NCI-H748 treated with DMSO at 0.1 percent for 48 hours (cell line): ENCODE measurements around the gene RAB12.
"Not testable (repeated sequence)": the region's sequence is repeated elsewhere in the genome, so short reads cannot be mapped to it uniquely, and the experiment has no call there.

Experiments used
- DNase-seq: peaks from one replicate; lab custom pipeline; 2025; lab: John Stamatoyannopoulos, UW

The RAB12 gene

DNA sequence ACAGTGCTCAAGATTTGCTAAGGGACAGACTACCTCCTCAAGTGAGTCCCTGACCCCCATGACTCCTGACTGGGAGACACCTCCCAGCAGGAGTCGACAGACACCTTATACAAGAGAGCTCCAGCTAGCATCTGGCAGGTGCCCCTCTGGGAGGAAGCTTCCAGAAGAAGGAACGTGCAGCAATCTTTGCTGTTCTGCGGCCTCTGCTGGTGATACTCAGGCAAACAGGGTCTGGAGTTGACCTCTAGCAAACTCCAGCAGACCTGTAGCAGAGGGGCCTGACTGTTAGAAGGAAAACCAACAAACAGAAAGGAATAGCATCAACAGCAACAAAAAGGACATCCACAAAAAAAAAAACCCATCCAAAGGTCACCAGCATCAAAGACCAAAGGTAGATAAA lies 38.1 kb downstream of the RAB12 start:
- not testable (repeated sequence) for DNase-seq

DNA sequence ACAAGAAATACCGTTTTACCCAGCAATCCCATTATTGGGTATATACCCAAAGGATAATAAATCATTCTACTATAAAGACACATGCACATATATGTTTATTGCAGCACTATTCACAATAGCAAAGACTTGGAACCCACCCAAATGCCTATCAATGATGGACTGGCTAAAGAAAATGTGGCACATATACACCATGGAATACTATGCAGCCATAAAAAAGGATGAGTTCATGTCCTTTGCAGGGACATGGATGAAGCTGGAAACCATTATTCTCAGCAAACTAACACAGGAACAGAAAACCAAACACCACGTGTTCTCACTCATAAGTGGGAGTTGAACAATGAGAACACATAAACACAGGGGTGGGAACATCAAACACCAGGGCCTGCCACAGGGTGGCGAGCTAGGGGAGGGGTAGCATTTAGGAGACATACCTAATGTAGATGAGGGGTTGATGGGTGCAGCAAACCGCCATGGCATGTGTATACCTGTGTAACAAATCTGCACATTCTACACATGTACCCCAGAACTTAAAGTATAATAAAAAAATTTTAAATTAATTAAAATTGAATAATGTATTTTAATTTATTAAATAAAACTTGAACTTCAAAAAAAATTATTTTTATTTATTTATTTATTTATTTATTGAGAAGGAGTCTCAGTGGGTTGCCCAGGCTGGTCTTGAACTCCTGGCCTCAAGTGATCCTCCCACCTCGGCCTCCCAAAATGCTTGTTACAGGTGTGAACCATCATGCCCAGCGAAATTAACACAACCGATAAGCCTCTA lies 42.4 kb downstream of the RAB12 start:
- DNase-seq = not testable (repeated sequence)

DNA sequence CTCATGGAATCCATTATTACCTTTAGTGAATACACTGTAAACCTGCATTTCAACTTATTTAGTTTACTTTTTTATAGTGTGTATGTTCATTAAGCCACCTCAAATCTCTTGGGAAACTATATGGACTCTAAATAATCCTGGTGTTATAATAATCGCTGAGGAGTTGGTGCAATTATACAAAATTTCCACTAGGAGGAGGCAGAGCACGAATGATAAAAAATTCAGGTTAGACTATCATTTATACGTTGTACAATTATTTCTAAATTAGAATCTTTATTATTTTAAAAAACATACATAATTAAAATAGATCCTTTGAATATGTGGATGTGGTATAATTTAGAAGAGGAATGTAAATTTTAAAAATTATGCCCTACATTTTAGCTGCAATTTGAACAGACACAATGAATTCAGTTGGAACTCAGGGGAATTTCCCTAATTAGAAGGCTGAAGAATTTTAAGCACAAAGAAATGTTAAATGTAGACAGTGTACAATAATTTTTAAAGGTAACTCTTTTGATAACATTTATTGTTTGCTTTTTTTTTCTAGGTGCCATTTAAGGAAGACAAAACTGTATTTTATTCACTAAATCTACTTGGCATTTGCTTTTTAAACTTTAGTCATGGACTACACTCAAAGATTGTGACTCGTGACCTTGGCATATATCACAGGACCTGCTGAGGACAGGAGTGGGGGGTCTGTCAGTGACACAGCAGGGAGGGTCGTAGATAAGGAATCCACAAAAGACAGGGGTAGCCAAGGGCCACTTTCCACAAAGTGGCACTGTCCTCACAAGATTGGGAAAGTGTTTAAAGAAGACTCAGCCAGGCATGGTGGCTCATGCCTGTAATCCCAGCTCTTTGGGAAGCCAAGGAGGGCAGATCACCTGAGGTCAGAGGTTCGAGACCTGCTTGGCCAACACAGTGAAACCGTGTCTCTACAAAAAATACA lies 45.5 kb downstream of the RAB12 start:
- peak; percentile 54 for DNase-seq

DNA sequence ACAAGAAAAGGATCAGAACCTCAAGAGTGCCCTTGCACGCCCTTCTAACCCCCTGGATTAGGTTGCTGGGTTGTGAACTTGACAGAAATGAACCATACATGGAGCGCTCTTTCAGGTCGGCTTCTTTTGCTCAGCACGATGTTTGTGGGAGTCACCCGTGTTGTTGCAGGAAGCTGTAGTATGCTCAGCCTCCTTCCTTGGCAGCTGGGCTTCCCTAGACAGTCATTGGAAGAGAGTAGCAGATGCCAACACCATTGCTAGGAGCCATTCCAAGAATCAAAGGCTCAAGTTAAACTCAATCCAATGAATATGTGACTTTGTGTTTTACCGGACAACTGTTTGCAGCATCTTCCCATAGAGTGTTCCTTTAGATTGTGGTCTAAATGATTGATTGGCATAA lies 47.0 kb downstream of the RAB12 start:
- no peak for DNase-seq

DNA sequence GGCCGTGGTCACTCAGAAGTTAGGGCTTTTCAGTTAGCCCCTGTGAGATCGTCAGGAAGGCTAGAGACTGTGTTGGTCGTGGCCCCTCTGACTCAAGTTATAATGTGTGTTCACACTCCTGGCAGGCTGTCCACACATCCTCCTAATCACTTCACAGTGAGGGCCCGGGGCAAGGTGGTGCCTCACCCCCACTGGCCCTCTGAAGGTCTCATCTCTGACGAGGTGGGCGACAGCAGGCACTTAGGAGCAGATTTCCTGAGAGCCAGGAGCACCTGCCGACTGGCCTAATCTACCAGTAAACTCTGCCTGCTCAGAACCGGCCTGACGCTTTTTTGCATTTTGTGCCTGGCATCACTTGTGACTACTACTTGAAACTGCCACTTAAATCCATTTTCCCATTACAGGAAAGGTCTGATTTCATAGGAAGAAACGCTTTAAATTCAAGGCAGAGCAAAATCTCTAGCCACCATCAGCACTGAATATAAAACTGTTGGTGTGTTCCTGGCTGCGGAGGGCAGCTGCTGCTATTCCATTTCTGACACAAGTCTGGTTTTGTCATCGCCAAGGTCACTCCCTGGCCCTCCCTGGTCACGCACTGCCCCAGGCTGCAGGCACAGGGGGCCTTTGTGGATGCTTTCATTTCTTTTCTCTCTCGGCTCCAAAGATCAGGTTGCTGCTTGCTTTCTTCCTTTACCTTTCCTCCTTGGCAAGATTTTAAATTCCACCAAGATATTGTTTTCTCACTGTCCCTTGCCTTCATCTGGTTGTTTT lies 48.0 kb downstream of the RAB12 start:
- DNase-seq = no peak

DNA sequence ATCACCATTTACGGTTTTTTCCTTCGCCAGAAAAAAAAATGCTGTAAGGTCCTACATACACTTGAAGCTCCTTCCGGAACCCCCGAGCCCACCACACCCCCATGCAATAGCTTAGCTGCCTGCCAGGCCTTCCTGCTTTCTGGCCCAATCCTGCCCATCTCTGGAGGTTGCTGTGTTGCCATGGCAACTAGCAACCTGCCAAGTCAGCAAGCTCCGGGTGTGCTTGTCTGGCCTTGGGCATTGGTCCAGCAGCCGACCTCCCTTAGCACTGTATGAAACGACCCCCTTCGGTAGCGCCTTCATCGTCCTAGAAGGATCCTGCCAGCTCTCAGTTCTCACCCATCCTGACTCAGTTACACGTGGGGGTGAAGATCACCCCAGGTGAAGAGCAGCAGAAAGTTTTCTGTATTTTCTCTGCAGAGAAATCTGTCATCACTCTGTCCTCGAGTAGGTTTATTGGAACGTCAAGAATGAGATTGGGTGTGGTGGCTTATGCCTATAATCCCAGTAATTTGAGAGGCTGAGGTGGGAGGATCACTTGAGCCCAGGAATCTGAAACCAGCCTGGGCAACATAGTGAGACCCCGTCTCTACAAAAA lies 48.7 kb downstream of the RAB12 start:
- DNase-seq = no peak

DNA sequence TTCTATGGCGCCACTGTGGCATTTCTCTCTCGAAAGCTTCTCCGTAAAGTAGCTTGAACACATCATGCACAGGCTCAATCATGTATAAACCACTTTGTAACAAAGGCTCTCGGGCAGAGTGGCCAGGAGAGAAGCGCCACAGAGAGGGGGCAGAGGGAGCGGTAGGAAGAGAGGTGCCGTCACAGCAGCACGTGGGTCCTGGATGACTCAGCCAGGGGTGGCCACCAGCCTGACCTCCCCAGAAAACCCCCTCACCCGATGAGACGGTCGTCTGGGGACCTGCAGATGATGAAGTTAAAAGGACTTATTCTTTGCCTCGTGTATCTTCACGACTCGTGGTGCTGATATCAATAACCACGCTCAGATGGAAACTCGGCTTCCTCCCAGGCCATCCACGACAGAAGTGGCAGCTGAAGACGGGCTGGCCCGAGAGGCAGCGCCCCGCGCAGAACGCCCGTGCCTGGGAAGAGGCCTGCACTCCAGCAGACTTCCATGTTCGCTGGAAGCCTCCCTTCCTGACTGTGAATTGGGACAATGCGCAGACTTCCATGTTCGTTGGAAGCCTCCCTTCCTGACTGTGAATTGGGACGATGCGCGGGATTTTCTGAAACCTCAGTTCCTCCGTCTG lies 49.7 kb downstream of the RAB12 start:
- no peak for DNase-seq

DNA sequence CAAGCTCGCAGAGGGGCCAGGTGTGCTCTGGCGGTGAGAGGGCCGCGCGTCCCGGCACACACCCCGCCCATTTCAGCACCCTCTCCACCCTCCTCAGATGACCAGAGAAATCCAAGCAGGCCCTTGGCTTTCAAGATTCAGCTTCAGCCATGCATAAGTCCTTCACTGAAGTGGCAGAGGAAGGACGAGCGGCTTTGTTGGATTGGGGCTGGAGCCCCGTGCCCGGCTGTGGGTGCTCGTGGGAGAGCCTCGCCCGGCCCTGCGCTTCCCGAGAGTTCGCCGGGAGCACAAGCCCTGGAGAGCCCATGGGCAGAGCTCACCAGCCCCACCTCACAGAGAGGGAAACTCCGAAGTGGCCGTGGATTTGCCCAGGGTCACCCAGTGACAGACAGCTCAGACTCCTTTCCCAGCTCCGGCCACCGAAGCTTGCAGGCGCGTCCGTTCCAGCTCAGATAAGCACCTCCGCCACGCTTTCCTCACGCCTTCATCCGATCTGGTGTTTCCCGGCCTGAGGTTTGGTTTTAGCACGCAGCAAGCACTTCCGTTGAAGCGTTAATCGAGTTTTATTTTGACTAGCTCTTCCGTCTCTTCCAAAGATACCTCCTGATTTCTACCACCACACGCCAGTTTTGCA lies 50.5 kb downstream of the RAB12 start:
- no peak for DNase-seq

DNA sequence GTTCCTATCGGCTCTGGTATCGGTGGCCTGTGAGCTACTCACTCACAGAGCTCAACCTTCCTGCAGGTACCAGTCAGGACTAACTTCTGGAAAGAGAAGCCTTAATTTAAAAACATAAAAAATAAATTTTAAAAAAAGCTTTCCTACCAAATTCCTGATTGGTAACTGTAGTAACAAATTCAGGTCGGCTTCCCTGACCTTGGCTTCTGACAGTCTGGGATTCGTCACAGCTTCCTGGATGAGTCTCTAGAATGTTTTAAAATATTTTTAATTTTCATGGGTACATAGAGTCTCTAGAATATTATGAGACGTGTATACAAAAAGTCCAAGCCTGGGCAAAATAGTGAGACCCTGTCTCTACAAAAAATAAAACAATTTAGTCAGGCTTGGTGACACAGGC lies 51.1 kb downstream of the RAB12 start:
- DNase-seq = no peak

DNA sequence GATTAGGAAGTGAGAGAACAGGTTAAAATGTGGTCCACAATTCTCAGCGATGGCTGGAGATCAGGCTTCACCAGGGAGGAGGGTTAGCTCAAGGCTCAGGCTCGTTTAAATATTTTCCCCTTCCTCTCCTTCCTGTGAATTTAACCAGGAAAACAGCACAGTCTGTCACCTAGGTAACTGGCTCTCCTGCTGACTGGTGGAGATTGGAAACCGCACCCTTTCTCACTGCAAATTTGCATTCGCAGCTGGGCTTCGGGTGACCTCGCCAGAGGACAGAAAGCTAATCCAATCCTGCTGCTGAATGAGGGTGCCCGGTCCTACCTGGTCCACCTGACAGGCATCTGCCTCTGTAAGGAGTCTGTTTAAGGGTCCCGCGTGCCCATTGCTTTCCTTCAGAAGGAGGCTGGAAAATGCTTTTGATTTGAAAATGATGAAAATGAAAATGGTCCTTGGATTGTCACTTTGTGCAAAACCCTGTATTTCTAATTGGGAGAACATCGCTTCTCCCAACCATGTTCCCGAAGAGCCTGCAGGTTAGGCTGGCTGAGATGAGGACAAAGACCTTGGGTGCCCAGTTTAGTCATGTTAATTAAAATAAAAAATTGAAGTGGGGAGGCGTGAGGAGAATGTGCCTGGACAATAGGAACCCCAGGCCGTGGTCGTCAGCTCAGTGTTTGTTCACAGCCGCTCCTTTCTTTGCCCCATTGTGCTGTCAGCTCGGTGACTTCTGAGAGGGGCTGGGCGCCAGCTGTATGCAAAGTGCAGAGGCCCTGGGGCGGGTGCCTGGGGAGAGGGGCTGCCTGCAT lies 52.7 kb downstream of the RAB12 start:
- DNase-seq = peak; percentile 98

DNA sequence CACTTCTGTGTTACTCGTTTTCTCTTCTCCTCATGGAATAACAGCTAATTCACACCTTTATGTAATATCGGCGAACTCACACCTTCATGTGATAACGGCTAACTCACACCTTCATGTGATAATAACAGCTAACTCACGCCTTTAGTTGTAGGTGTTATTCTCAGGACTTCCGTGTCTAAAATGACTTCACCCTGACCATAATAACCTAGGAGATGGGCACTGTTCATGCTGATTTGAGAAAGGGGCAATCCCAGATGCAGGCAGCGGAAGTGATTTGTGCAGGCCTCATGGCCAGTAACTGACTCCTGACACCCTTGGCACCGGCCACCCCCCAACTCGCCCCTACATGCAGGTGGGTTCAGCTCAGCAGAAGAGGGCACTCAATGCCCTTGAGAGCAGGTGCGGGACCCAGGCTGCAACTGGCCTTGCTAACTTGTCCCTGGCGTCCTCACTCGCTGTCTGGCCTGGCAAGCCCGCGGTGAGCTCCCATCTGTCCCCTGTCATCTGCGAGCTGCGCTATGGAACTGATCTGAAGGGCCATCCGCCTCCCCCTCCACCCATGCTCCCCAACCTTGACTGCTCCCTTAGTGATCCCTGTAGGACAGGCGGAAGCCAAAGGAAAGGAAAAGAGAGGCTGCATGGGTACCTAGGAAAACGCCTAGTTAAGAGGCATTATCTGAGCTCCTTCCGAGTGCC lies 53.5 kb downstream of the RAB12 start:
- peak; percentile 90 for DNase-seq

DNA sequence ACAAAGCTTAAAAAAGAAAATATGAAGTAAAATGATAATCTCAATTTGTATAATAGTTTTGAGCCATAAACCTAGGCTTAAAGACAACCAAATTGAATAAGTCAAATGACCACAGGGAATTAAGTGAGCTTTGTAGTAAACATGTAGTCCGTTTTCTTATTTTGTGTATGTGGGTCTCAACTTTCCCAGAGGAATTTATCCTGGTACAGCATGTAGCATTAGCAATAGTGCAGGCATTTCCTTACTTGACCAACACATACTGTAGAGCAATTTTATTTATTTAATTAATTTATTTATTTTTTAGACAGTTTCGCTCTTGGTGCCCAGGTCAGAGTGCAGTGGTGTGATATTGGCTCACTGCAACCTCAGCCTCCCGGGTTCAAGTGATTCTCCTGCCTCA lies 58.6 kb downstream of the RAB12 start:
- DNase-seq = no peak

DNA sequence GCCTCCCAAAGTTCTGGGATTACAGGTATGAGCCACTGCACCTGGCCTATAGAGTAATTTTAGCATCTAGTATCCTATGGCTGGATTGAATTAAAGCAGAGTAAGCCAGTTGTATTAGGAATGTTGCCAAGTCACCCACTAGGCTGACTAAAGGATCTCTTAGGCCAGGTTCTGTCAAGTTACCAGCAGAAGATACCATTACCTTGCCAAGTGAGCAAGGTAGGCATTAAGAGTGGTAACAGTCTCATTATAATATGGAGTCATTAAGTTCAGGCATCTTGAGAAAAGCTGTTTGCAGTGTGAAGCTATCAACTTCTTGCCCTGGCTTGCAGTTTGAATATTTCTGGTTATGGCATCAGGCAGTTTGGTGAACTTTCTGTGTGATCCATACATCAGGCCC lies 59.1 kb downstream of the RAB12 start:
- DNase-seq = no peak

DNA sequence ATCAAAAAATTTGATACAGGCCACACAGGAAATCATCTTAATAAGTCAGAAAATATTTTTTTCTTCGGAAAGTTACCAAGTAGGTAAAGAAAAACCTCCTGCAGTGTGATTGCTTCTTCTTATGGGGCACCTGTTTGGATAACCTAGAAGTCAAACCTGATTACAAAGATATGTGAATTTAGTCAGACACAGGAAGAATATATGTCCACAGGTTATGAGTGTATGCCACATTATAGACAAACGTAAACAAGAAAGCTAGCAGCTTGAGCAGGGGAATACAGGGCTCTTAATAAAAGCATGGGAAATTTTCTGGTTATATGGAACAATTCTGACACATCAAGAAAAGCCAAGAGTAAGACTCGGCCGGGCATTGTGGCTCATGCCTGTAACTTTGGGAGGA lies 60.3 kb downstream of the RAB12 start:
- no peak for DNase-seq

DNA sequence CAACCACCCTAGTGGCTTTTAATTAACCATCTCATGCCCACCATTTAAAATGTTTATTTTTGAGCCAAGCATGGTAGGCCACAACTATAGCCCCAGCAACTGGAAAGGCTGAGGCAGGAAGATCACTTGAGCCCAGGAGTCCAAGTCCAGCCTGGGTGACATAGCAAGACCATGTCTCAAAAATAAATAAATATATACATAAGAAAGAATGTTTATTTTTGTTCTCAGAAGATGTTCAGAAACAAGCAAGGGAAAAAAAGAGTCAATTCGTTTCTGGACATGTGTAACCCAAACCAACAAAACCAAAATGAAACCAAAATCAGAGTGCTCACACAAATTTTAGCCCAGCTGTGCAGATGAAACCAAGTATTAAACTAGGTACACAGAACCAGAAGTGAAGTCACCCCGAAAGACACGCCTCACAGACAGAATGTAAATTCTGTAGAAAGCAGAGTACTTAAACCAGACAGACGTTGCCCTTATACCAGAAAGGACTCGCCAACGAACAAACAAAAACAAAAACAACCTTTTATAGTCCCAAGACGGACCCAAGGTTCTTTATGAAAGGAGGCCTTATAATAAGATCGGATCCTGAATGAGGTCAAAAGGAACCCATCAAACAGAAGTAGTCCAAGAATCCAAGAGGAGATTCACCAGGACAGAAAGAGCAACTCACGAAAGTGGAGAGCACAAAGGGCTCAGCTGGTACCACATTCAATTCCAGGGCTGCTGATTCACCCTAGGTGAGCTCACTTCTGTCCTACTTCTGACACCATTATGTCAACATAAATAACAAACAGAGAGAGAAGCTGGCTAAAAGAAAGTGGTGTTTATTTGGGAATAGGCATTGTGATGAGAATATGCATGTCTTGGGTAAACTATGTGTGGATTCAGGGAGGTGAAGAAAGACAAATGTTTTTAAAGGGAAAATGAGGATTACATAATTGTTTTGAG lies 64.3 kb downstream of the RAB12 start:
- no peak for DNase-seq

DNA sequence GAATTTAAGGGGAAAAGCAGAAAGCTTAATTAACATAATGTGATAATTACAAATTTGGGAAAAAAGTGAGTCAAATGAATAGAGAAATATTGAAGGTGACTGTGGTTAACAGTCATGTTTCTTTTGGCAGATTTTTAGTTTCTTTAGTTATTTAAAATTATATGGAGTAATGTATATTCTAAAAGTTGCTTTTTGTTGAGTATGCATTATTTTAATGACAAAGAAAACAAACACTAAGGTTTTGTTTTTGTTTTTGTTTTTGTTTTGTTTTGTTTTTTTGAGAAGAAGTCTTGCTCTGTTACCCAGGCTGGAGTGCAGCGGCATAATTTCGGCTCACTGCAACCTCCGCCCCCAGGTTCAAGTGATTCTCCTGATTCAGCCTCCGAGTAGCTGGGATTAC lies 65.8 kb downstream of the RAB12 start:
- no peak for DNase-seq

DNA sequence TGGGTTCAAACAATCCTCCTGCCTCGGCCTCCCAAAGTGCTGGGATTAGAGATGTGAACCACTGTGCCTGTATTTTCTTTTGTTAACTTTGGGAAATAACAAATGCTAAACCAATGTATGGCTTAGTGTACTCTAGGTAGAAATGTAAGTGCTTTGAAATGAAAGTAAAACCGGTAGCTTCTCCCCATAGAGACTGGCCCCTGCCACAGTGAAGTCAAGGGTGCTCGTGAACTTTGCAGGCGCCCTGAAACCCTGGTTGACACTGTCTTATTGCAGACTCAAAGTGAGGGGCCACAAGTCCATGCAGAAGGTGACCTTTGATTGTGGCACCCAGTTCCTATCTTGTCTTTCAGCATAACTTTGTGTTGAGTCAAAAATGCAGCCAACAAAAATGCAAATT lies 72.0 kb downstream of the RAB12 start:
- no peak for DNase-seq

DNA sequence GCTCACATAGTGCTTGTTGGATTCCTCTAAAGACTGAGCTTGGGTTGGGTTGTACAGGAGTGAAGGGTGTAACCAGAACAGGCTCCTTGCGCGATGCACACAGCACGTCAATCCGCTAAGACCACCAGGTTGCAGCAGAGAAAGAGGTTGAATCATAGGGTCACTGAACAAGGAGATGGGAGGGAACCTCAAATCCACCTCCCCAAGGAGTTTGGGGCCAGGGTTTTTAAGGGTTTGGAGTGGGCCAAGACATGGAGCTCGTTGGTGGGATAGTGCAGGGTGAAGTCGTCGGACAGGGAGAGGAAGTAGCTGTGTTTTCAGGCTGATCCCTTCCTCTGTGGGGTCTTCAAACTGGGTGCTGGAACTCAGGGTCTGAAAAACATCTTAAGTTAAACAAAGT lies 75.3 kb downstream of the RAB12 start:
- DNase-seq = no peak
